GM12878 (cell line): Measurements from ENCODE around the gene RNF38. TPM values are rescaled to one million over a fixed set of nuclear protein-coding genes. Genes with fewer than 3 reads are reported as not detected.

Experiments
- ATAC-seq: fragments of 200-7000 bp; cut with Tn5 transposase; 3 replicates; pipeline ENCODE4 v1.9.1; 2020; ENCODE audit warnings: mild to moderate bottlenecking, moderate library complexity
- BruUV-seq: library from RNA; stranded (reverse); fragments of 400-500 nt; replicated peaks from 2 replicates; lab custom pipeline; 2021; lab: Mats Ljungman, UMichigan
- CTCF ChIA-PET: fragments of 300-600 bp; sonication (Branson Sonifier 250); formaldehyde crosslinking; extraction: SDS; loops from one replicate; lab custom pipeline; 2021; ENCODE audit warnings: inconsistent platforms; lab: Yijun Ruan, JAX
- POLR2A ChIA-PET: fragments of 350-600 bp; formaldehyde crosslinking; extraction: SDS; loops from one replicate; lab custom pipeline; 2021; ENCODE audit warnings: inconsistent platforms; lab: Charles Lee
- RAD21 ChIA-PET: fragments of 300-600 bp; sonication (Branson Sonifier 250); formaldehyde crosslinking; loops from one replicate; lab custom pipeline; 2023; ENCODE audit warnings: antibody characterized with exemption; ENCODE audit not compliant: unreplicated experiment; lab: Charles Lee
- SMC1A ChIA-PET: fragments of 300-600 bp; sonication (Branson Sonifier 250); formaldehyde crosslinking; loops from one replicate; lab custom pipeline; 2023; ENCODE audit not compliant: unreplicated experiment, uncharacterized antibody; lab: Charles Lee
- DNase-seq: peaks from one replicate; pipeline ENCODE4 v3.0.0-alpha.2; 2011; ENCODE audit warnings: low read depth, low spot score
- FAIRE-seq: peaks from 3 replicates; lab custom pipeline; 2011; peaks lifted over from hg19 to GRCh38; lab: Jason Lieb, UNC
- H2AFZ ChIP-seq: 2 replicates; pipeline ENCODE4 v1.6.0; 2011; ENCODE audit warnings: low read depth, low read length, control low read depth; ENCODE audit not compliant: control insufficient read depth
- H3K27ac ChIP-seq: 2 replicates; pipeline ENCODE4 v1.5.1; 2011; ENCODE audit warnings: control low read depth; ENCODE audit not compliant: control insufficient read depth, insufficient read depth
- H3K27me3 ChIP-seq, 2 experiments: replicated peaks in 1 of 2; 2 replicates each; pipeline versions ENCODE4 v1.6.0 to v1.6.1; 2011; ENCODE audit warnings: low read length in 1 of 2; ENCODE audit not compliant: control insufficient read depth in 2 of 2, insufficient read depth in 2 of 2
- H3K36me3 ChIP-seq, 2 experiments: 2 replicates each; pipeline ENCODE4 v1.5.1; 2011; ENCODE audit warnings: low read length in 1 of 2; ENCODE audit not compliant: control insufficient read depth in 2 of 2, insufficient read depth in 2 of 2
- H3K4me1 ChIP-seq: 2 replicates; pipeline ENCODE4 v1.6.1; 2011; ENCODE audit warnings: mild to moderate bottlenecking, low read length, moderate library complexity, mixed read lengths; ENCODE audit not compliant: control insufficient read depth, insufficient read depth
- H3K4me2 ChIP-seq: 2 replicates; pipeline ENCODE4 v1.6.0; 2011; ENCODE audit warnings: control low read depth; ENCODE audit not compliant: control insufficient read depth, insufficient read depth
- H3K4me3 ChIP-seq: fragments of 200-600 bp; sonication (generic); 2 replicates; pipeline ENCODE4 v1.5.1; 2016
- H3K79me2 ChIP-seq: 2 replicates; pipeline ENCODE4 v1.6.0; 2011; ENCODE audit warnings: low read length; ENCODE audit not compliant: control insufficient read depth, insufficient read depth
- H3K9ac ChIP-seq: 2 replicates; pipeline ENCODE4 v1.8.0; 2011; ENCODE audit warnings: low read length, control low read depth, mixed read lengths; ENCODE audit not compliant: control insufficient read depth, insufficient read depth
- H3K9me3 ChIP-seq: replicated peaks from 3 replicates; pipeline ENCODE4 v1.5.1; 2011; ENCODE audit warnings: mild to moderate bottlenecking, low read length; ENCODE audit not compliant: control insufficient read depth, insufficient read depth
- H4K20me1 ChIP-seq: 2 replicates; pipeline ENCODE4 v1.6.0; 2011; ENCODE audit not compliant: control insufficient read depth, insufficient read depth
- CBFB ChIP-seq: IDR thresholded peaks from 2 replicates; pipeline ENCODE4 v1.6.1; 2016; ENCODE audit warnings: antibody characterized with exemption, low read depth
- DPF2 ChIP-seq: fragments of 450-650 bp; IDR thresholded peaks from 2 replicates; pipeline ENCODE4 v1.6.1; 2017; ENCODE audit warnings: mild to moderate bottlenecking
- HDAC6 ChIP-seq: fragments of 200-600 bp; sonication (generic); IDR thresholded peaks from one replicate; pipeline ENCODE4 v1.8.0; 2017; ENCODE audit warnings: antibody characterized with exemption; ENCODE audit not compliant: unreplicated experiment
- IRF3 ChIP-seq: fragments of 450-650 bp; IDR thresholded peaks from 2 replicates; pipeline ENCODE4 v1.6.1; 2014; ENCODE audit warnings: mild to moderate bottlenecking
- MTA3 ChIP-seq: IDR thresholded peaks from 2 replicates; pipeline ENCODE4 v1.6.1; 2012; ENCODE audit warnings: low read length, inconsistent platforms, borderline replicate concordance
- RB1 ChIP-seq: fragments of 450-650 bp; formaldehyde crosslinking; IDR thresholded peaks from 2 replicates; pipeline ENCODE4 v1.6.1; 2017; ENCODE audit warnings: mild to moderate bottlenecking, borderline replicate concordance
- REST ChIP-seq: IDR thresholded peaks from 2 replicates; pipeline ENCODE4 v1.6.1; 2012; ENCODE audit warnings: mild to moderate bottlenecking, low read depth, low read length
- SREBF1 ChIP-seq: IDR thresholded peaks from 2 replicates; pipeline ENCODE4 v1.6.1; 2012; ENCODE audit warnings: mild to moderate bottlenecking, low read length
- SUPT20H ChIP-seq: IDR thresholded peaks from 2 replicates; pipeline ENCODE4 v1.6.1; 2011; ENCODE audit warnings: low read depth, mild to moderate bottlenecking, low read length, moderate library complexity, borderline replicate concordance; ENCODE audit not compliant: control insufficient read depth
- WGBS: methylation state at CpG from one replicate; pipeline ENCODE4 v1.1.6; 2016; ENCODE audit warnings: low lambda C conversion rate; ENCODE audit not compliant: insufficient replicate concordance, insufficient coverage; ENCODE audit errors: missing lambda C conversion rate; 5-methylcytosine and 5-hydroxymethylcytosine counted together
- in situ Hi-C: fragments of 300-500 bp; cut with MboI; formaldehyde crosslinking; loops from 9 replicates; pipeline ENCODE4 v1.14.3; 2018; ENCODE audit warnings: mixed read lengths
- intact Hi-C: fragments of 100-400 bp; cut with micrococcal nuclease; formaldehyde crosslinking; loops from one replicate; pipeline ENCODE4 v1.14.2; 2022; ENCODE audit not compliant: unreplicated experiment
- polyA plus RNA-seq, 11 experiments: library from polyadenylated mRNA; depleted of rRNA in 4 of 11; unstranded in 6 of 11; stranded (reverse) in 5 of 11; fragments of >200 nt; fragmentation: Nextera tagmentation in 4 of 11; fragmentation: Illumina TruSeq in 1 of 11; extraction: Ambion mirVana in 4 of 11; extraction: Trizol in 1 of 11; gene quantifications; 1 replicate in 1 of 11; 2 replicates in 10 of 11; pipeline versions ENCODE4 v1.2.1 to v1.2.3, GENCODE V29; 2011 to 2016; ENCODE audit warnings: inconsistent platforms in 2 of 11, missing spikeins in 2 of 11, low read depth in 1 of 11
- total RNA-seq, 4 experiments: library from RNA; depleted of rRNA in 3 of 4; stranded (reverse); fragments of >200 nt in 3 of 4; fragmentation: Illumina TruSeq in 1 of 4; extraction: Trizol in 1 of 4; gene quantifications; 2 replicates each; pipeline versions ENCODE4 v1.2.1 to v1.2.3, GENCODE V29; 2013 to 2021
- TF ChIP-seq, protein P1 (sequence below): IDR thresholded peaks from 2 replicates; pipeline ENCODE4 v1.6.1; 2011; ENCODE audit warnings: mild to moderate bottlenecking, low read depth, low read length, moderate library complexity; ENCODE audit not compliant: insufficient replicate concordance

The RNF38 gene
- total and polyA plus RNA-seq, 10 of the 15 experiments (the other 5 are each of a cell fraction or from before 2014, with no cell fraction given) = 5.1 to 34.7 (median 12.7) TPM

- BruUV-seq = no TSS peak
- H3K4me1 ChIP-seq = no peaks in the 10 kb centered on the region
- no peaks in the 10 kb centered on the region for H3K79me2 ChIP-seq
- H3K4me2 ChIP-seq = no peak overlapping the region
- in situ Hi-C loops = no loop called here
- H2AFZ ChIP-seq = no peak overlapping the region
- WGBS = 100% methylated on average over 1 of the region's 1 CpG
- DNase-seq = no peak
- RAD21 ChIA-PET = no interaction called here
- H3K4me3 ChIP-seq = no peak overlapping the region
- no peaks in the 10 kb centered on the region for H3K27me3 ChIP-seq
- TF ChIP-seq HDAC6 (no peak), REST (no peak), SUPT20H (no peak), MTA3 (no peak), CBFB (no peak), DPF2 (no peak), SREBF1 (no peak), IRF3 (no peak), RB1 (no peak)
- TF ChIP-seq, protein P1, sequence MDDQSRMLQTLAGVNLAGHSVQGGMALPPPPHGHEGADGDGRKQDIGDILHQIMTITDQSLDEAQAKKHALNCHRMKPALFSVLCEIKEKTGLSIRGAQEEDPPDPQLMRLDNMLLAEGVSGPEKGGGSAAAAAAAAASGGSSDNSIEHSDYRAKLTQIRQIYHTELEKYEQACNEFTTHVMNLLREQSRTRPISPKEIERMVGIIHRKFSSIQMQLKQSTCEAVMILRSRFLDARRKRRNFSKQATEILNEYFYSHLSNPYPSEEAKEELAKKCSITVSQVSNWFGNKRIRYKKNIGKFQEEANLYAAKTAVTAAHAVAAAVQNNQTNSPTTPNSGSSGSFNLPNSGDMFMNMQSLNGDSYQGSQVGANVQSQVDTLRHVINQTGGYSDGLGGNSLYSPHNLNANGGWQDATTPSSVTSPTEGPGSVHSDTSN = no peak
- no peaks in the 10 kb centered on the region for H3K9me3 ChIP-seq
- no peak for FAIRE-seq
- H3K36me3 ChIP-seq = peaks cover 2 to 28% of the 10 kb centered on the region in 2 experiments; a peak in 3 of 4 replicates
- POLR2A ChIA-PET = no interaction called here
- intact Hi-C loops = no loop called here
- SMC1A ChIA-PET = interaction anchor here (1.4 to 1.5 kb wide), 2 partner anchors 12 to 27 kb away, joined by 3 to 4 read pairs; no protein-coding TSS in a partner anchor
- ATAC-seq = no peak
- H3K9ac ChIP-seq = no peak overlapping the region
- H4K20me1 ChIP-seq = no peaks in the 10 kb centered on the region
- CTCF ChIA-PET = interaction anchor here (0.9 to 1.7 kb wide), 3 partner anchors 10 to 364 kb away, joined by 3 to 6 read pairs (median 3); no protein-coding TSS in a partner anchor
- no peak overlapping the region for H3K27ac ChIP-seq
These were observed 35.5 kb downstream of the RNF38 start for GRCh38 chr9:36364577-36364976.
